Measurements from ENCODE around the gene SRL.
A peak's percentile ranks its signal among the peaks of the same experiment; 100 is the strongest.

SRL gene

DNA sequence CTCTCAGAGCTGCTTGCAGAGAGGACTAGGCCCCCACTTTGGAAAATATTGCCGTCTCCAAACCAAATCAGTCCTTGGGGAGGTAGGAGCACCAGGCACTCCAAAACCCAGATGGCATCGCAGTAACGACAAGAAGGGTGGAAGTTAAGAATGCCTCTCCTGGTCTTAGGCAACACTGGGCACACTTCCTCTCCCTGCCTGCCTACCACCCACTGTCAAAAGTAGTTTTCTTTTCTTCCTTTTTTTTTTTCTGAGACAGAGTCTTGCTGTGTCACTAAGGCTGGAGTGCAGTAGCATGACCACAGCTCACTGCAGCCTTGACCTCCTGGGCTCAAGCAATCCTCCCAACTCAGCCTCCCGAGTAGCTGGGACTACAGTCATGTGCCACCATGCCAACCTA is 47.2 kb downstream of the SRL start:
- no peak for DNase-seq

DNA sequence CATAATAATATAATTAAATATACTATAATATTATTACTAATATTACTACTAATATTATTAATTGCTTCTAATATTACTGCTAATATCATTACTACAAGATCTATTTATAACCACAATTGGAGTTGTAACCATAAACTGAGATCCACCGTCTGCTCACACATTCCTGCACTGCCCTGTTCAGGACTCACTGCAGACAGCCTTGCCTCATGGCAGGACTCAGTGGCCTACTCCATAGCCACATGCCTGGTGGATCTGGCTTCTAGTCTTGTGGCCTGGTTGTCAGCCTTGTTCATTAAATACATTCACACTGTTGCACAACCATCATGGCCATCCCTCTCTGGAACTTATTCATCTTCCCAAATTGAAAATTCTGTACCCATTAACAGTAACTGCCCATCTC is 48.0 kb downstream of the SRL start:
- no peak for DNase-seq

DNA sequence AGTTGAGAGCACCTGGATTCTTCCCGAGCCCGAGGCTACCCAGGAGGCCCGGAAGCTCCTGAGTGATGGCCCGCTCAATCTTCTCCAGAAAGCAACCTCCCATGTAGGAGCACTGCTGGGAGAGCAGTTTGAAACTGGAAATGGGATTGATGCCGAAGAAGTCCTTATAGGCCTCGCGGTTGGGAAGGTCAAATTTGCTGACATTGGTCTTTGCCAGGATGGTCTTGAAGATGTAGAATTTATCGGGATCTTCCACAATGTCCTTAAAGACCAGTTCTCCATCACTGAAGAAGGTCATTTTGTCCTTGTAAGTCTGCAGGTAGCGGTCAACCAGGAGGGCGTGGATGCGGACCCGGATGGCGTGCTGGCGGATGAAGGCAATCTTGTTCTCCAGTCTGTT is 49.7 kb downstream of the SRL start:
- no peak for DNase-seq

DNA sequence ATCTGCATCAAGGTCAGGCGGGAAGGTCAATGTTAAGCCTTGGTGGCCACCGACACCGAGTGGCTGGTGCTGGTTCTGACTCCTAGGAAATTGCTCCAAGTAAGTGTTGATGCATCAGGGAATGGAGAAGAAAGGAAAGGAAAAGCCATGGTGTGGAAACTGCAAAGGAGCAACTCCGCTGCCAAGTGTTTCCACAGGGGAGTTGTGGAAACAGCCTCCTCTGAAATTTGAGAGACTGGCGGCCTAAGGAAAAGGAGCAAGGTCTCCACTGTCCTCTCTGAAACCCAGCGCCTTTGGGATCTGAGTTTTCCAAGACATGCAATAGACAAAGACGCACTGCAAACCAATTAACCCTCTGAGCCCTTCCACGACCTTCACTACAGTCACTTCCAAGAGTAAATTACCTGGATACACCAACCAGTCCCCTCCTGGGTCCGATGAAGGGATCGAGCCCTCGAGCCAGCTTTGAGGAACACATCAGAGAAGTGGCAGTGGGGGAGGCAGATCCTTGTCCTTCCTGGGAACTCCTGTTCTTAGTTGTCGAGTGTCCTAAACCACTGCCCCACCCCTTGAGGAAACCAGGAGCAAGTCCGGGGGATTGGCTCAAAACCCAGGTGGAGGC is 51.1 kb downstream of the SRL start:
- DNase-seq: no peak

DNA sequence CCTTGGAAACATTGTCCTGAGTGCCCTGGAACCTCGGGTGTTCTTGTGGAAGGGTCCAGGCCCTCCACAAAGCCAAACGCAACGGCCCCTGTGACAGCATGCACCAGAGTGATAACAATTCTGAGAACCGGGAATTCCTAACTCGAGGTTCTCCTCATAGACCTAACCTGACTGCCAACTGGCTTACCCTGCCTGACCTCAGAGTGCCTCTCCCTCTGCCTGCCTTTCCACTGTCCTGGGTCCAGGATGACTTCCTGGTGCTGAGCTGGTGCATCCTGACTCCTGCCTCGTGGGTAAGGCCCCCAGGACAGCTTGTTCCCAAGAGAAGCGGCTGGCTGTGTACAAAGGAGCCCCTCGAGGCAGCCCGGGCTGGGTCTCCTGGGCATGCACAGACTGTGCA is 51.8 kb downstream of the SRL start:
- DNase-seq: no peak

DNA sequence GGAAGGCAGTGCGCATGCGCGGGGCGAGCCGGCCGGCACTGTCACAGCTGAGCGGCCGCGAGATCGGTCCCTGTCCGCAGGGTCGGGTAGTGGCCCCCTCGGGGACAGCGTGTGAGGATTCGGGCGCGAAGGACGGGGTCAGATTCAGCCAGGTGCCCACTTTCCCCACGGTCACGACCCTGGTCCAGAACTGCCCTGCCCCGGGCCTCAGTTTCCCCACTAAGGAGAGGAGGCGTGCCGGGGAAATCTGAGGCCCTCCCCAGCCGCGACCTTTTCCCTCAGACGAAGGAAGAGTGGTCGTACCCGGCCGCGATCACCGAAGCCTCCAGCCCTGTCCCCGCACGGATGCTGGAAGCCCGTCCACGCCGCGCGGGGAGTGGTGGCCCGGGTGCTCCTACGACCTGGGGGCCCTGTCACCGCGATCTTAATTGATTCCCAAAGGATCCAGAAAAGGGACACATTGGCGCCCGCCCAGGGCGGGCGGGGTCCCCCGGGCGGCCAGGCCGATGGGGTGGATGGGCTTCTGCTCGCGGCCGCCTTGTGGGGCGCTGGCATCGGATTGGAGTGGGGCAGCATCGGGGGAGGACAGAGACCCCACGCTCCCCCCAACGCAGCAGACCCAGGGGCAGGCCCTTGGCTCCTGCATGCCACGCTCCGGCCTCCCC is 57.7 kb downstream of the SRL start:
- DNase-seq: no peak

DNA sequence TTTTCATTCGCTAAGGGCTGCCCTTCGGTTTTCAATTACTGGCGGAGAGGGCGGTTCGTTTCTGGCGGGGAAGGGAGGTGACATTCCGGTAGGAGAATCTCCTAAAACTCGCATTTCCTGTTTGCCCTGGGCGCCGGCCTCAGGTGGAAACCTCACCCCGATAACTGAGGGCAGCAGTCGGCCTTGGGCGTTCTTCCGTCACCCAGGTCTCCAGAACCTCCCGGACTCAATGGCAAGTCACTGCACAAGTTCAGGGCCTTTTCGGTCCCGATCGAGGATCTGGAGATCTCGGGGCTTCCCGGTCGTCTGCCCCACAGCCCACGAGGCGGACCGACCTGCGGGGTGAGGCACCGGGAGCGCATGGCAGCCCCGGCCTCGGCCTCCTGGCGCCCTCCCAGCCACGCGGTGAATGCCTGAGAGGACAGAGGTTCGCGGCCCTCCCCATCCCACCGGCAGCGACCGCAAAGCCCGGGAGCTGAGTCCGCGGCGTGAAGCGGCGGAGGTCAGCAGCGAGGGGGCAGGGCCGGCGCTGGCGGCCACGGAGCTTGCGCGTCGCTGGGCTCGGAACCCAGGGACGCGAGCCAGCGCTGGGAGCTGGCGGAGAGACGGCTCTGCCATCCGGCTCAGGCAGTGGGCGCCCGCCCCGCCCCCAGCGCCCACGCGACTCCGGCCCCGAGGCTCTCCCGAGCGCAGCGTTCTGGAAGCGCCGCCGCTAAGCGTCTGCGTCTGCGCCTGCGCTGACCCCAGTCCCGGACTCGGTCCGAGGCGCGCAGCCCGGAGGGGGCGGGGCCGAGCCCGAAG is 58.4 kb downstream of the SRL start:
- DNase-seq: peak; percentile 79

DNA sequence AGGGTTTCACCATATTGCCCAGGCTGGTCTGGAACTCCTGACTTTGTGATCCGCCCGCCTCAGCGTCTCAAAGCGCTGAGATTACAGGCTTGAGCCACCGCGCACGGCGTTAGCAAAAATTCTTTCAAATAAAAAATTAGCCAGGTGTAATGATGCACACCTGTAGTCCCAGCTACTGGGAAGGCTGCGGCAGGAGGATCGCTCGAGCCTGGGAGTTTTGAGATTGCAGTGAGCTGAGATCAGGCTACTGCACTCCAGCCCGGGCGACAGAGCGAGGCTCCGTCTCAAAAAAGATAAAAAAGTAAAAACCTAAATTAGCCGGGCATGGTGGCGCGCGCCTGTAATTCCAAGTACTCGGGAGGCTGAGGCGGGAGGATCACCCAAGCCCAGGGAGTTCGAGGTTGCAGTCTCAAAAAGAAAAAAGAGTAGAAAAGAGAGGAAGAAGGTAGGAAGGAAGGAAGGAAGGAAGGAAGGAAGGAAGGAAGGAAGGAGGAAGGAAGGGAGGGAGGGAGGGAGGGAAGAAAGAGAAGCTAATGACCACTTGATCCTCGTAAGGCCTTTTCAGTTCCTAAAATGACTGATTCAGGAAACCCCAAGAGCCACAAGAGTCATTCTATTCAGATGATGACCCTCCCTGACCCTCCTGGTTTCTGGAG is 59.2 kb downstream of the SRL start:
- DNase-seq: no peak

DNA sequence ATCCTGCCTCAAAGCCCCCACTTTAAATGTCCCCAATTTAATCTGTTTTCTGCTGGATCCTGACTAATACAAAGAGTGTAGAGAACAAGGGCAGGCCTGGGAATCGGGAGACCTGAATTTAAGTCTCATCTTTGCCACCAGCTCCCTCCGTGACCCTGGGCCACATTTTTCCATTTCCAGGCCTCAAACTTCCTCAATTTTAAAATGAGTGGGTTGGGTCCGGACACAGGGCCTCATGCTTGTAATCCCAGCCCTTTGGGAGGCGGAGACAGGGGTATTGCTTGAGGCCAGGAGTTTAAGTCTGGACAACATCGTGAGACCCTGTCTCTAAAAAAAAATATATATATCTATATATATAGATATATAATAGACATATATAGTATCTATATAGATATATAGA is 61.4 kb downstream of the SRL start:
- DNase-seq: no peak

DNA sequence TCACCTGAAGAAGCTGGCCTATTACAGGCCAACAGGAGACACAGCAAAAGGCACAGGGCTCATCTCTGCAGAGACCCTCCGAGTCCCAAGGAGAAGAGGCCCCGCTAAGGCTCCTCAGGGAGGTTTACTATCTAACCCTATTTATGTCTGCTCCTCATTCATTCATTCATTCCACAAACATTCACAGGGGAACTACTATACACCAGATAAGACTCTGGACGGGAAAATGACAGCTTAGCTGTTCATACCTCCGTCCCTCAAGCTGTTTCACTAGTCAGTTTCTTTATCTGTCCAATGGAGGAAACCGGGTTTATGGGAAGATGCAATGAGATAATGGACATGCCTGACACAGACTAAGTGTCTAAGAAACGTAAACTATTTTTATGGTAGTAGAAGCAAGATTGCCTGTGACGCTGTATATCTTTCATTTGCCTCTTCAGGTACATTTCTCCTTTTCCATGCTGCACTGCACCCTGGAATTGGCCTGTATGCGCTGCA is 62.1 kb downstream of the SRL start:
- DNase-seq: no peak

DNA sequence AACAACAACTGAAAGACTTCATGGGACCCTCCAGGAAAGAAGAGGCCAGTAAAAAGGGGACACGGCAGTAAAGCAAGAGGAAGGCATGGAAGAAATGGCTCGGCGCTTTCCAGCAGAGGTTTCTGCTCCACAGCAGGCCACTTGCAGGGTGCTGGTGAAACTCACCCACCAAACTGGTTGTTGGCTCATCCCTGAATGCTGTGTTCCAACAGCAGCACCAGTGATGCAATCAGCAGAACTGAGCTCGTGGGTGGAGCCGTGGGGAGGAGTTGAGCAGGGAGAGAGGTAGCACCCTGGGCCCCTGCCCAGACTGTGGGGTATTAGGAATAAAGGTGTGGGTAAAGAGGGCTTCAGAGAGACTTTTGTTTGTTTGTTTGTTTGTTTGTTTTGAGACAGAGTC is 62.9 kb downstream of the SRL start:
- no peak for DNase-seq

DNA sequence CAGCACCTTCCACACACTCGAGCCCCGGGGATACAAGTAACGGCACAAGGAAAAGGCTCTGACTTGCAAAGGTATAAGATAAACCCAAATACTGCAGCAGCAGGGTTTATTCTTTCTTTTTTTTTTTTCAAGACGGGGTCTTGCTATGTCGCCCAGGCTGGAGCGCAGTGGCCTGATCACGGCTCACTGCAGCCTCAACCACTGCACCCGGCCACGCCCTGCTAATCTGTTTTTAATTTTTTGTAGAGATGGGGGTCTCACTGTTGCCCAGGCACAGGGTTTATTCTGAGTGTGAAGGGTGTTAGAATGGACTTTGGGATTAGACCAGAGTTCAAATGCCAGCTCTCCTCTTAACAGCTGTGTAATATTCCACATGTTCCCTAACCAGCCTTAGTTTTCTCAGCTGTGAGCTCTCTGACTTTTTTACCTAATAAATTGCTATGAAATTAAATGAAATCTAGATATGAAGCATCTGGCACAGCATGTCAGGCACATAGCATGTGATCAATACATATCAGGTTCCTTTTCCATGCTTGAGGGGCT is 63.3 kb downstream of the SRL start:
- no peak for DNase-seq

DNA sequence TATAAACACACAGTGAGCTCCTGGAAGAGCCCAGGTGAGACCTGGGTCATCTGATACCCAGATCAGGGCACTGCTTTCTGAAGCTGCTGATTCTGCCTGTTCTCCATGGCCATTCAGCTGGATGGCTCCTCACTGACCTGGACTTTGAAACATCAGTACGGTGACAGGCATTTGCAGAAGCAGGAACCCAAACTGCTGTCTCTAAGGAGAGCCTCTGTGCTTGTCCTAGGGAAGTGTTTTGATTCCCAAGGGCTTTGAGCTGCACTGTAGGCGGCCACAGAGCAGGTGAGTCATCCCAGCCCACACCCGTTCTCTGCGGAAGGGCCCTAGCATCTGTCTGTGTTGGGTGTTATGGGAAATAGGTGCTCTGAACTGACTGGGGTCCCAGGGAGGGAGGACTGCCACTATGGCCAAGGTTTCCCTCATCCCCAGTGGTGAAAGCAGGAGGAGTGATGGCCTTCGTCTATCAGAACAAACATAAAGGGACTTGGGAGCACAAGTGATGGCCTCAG is 64.9 kb downstream of the SRL start:
- DNase-seq: no peak

DNA sequence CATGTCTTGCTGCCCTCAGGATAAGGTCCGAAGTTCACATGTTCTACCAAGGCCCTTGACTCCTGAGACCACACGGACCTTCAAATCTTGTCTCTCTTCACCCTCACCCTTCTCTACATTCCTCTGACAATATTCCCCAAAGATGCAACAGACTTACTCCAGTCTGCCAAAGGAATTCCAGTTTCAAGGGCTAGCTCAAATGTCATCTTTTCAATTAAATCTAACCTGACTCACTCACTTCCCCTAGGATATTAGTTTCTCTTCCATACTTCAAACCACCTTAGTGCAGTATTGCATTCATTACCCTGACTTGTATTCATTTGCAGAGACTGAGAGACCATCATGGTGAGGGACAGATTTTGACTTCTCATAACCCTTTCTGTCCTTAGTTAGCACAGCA is 66.0 kb downstream of the SRL start:
- DNase-seq: no peak

DNA sequence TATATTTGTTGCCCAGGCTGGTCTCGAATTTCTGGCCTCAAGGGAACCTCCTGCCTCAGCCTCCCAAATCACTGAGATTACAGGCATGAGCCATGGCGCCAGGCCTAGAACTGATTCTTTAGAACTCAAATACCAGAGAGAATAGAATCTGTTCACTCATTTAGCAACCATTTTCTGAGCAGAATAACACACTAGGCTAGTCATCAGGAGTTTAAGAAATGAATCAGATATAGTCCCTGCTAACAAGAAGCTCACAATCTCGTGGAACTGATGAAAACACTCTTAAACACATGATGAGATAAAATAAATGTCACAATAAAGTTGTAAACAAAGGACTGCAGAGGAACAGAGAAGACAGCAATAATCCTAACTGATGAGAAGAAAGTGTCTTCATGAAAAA is 69.8 kb downstream of the SRL start:
- no peak for DNase-seq

DNA sequence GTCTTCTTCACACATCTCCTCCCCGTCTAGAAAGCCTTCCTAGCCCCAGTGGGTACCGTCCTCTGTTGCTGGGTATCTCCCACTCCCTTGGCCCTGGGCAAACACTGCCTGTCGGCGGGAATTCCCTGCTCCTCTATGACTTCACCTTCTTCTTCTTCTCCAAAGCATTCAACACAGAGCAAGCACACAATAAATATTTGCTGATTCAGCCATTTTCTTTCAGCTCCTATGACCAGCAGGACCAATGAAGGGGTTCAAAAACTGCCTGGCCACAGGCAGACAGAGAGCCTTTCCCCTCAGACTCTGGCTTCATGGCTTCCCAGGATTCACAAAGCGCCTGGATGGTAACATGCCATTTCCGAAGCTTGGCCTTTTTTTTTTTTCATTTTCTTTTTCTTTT is 72.5 kb downstream of the SRL start:
- DNase-seq: no peak

DNA sequence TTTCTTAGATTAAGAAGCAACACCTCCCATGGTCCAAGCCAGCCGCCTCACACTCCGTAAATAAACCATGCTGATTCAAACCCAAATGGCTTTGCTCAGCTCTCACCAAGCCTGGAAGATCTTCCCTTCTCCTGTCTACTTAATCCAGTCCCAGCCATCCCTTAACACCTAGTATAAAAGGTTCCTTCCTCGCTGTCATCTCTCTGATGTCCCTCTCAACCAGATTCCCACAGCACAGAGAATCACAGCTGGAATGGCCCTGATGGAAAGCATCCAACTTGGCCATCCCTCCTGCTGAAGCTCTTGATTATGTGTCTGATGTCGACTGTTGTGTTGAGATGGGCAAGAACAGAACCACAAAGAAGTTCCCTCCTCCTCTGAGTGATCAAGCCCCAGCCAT is 75.1 kb downstream of the SRL start:
- DNase-seq: no peak

DNA sequence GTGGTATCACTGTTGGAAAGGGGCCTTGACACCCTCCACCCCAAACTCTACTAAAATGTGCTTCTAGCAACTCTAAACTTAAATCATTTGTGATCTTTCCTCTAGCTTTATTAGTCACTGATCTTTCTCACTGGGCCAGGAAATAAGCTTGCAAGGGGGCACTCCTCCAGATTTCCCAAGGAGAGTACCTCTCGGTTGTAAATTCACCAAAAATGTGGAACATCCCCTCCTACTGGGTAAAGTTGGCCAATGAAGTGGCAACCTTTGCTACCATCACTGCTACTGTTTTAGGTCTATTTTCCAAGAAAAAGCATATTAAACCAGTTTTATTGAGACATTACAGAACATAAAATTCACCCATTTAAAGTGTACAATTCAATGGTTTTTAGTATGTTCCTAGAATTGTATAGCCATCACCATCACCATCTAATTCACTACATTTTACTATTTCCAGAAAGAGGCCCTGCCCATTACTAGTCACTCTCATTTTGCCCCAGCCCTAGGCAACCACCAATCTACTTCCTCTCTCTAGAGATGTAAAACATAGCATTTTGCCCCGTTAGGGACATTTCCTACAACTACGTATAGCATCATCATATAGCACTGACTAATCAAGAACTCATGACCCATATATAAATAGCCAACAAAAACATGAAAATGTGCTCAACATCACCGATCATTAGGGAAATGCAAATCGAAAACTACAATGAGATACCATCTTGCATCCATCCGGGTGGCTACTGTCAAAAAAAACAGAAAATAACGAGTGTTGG is 81.0 kb downstream of the SRL start:
- no peak for DNase-seq

DNA sequence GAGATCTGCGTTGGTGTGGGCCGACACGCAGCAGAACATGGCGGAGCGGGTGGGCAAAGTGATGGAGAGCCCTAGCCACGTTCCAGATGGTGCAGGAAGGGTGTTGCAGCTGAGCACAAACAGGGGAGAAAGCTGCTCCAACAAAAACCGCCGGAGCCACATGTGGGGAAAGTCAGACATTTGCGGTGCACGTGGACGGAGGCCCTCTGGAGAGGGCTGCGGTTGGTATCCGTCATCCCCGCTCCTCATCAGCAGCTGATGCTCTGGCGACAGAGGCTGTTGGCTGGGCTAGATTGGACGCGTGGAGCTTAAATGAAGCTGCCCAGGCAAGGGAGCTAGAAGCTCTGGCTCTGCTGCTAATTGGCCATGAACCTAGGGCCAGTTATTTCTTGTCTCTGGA is 82.2 kb downstream of the SRL start:
- DNase-seq: no peak

DNA sequence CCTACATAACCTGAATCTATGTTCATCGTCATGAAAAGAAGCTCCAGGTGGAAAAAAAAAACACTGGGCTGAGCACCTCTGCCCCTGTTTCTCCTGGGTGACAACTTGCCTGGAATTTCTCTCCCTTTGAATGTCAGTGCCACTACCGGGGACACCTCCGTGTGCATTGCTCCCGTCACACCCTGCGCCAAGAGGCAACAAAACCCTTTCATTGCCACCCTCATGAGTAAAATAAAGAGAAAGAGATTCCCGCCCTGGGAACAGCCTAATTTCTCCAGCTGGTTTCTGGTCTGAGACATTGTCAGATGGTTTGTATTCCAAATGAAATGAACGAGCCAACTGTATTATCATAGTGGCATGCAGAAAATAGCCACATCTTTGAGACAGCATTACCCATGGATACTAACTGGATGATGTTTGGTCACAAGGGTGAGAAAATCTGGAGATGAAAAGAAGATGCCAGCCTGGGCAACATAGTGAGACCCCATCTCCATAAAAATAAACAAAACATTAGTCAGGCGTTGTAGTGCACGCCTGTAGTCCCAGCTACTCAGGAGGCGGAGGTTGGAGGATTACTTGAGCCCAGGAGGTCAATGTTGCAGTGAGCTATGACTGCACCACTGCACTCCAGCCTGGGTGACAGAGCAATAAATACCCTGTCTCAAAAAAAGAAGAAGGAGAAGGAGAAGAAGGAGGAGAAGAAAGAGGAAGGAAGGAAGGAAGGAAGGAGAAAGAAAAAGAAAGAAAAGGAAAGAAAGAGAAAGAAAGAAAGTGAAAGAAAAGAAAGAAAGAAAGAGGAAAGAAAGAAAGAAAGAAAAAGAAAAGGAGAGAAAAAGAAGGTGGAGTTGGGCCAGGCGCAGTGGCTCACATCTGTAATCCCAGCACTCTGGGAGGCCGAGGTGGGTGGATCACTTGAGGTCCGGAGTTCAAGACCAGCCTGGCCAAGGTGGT is 83.5 kb downstream of the SRL start:
- DNase-seq: no peak

DNA sequence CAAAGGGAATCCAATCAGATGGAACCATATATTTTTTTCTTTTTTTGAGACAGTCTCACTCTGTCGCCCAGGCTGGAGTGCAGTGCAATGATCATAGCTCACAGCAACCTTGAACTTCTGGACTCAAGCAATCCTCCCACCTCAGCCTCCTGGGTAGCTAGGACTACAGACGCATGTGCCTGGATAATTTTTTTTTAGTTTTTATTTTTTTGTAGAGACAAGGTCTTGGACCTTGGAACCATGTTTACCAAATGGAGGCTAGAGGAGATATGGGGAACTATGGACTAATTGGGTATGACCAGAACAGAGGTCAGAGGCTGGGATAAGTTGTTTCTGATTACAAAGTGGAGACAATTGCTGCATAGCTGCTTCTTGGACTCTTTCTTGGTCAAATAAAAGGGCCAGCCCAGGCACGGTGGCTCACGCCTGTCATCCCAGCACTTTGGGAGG is 84.5 kb downstream of the SRL start:
- no peak for DNase-seq
